CD4-positive, alpha-beta T cell treated with Interferon alpha-2 for 1 hour (primary cell): ENCODE results near the gene PANK2.
"Not testable (repeated sequence)": the region's sequence is repeated elsewhere in the genome, so short reads cannot be mapped to it uniquely, and the experiment has no call there.

Experiments used
- DNase-seq, 2 donors: peaks; one replicate each; pipeline ENCODE4 v3.0.0-alpha.2; 2020 to 2022

Gene PANK2

DNA sequence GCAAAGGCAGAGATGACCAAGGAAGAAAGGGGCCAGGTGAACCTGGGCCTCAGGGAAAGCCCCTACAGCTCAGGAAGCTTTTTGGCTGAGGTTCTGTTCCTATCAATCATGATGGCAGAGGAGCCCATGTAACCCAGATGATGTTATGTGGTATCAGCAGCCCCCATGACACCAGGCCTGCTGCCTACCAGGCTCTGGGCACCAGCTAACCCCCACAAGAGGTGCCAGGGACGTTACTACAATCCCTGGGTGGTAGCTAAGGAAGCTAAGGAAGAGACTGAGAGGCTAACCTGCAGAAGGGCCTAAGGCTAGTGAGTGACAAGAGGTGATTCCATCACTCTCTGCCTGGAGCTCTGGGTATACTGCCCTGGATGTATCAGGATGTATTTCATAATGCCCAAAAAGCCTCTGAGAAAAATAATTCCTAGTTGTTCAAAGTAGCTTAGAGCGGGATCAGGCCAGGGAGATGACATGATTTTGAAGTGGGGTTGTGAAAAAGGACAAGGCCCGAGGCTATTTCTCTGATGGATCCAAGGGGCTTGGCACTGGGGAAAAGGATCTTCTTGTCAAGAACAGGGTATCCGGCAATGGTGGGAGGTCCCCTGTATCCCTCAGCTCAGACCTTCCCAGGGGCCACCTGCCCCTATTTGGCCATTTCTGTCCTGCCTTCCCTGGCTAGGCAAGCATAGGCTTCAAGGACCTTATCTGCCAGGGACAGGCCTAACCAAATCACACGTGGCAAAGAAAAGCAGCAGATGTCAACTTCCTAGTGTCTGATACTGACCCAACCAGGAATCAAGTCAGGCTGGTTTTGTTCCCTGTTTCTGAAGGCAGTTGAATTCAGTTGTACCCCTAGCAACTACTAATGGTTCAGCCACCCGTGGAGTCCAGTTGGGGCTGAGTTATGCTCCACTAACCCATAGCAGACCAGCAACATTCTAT lies 41.3 kb downstream of the PANK2 start:
- DNase-seq, result no peak

DNA sequence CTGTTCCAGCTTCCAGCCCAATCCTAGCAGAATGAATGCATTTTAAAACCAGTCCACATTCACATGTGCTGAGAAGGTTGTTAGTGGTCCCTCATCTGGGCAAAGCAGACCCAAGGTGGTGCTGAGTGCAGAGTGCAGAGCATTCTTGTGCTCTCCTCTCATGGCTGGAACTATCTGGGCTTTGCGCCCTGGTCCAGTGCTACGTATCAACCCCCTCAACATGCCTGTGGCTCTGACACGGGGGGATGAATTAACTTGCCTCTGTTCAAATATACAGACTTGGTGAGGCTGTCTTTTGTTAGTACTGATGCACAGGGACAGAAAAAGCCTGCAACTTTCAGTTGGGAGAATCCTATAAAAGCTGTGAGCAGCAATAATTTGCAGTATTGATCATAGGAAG lies 42.5 kb downstream of the PANK2 start:
- no peak for DNase-seq

DNA sequence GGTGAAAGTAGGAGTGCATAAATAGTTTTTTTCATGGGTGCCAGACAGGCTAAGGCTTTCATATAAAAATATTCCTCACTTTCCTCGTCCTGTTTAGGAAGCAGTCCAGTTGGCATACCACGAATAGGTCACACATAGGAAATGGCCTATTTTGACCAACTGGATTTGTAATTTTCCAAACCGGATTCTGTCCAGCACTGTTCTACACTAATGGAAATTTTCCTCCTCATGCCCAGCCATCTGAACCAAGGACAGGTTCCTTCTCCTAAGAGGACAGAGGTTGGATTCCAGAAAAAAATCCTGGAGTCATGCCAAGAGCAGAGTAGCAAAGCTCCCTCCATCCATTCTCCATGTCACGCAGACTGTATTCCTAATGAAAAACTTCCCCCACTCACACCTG lies 43.1 kb downstream of the PANK2 start:
- no peak for DNase-seq

DNA sequence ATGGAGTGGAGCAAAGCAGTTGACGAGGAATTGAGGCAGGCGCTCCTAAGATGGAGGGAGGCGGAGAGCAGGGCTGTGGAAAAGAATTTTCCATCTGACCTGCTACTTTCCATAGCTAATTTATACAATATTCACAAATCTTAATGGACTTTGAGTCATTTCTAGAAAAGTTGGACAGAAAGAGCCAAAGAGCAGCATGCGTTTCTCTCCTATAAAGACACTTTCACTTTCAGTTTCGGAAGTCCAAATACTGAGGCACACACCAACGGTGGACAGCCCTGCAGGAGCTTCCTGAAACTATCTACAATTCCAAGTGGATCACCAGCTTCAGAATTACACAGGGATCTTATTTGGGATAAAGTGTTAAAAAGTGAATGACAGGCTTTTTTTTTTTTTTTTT lies 43.5 kb downstream of the PANK2 start:
- DNase-seq, result peak in 1 of 2 donors; percentile 41

DNA sequence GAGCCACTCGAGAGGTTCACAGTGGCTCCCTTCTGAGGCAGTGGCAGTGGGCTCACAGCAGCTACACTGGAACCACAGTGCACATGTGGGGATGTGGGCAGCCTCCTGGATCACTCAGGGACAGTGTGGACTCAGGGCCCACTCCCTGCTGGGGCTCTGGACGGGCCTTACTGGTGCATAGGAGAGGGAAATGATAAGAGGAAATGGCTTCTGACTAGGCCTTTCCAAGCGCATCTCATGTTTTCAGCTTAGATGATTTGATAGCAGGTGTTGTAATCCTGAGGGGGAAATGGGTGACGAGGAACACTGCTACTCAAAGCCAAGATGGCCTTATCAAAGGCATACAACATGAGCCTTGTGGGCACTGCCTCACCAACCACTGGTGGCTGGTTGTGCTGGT lies 44.0 kb downstream of the PANK2 start:
- DNase-seq, result no peak

DNA sequence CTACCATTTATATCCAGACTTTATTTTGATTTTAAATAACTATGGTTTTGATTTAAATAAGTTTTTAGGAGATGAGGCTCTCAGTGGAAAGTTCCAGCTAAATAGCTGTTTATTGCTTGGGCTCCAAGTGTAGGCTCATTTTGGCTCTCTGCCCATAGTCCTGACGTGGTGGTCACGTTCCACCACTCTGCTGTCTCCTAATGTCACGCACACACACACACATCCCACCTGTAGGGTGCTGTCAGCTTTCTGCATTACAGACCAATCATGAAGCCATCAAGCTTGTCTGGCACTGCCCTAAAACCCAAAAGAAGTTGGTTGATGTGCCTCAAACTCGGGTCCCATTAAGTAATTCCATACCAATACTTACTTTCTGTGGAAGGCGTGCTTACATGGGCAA lies 45.4 kb downstream of the PANK2 start:
- no peak for DNase-seq

DNA sequence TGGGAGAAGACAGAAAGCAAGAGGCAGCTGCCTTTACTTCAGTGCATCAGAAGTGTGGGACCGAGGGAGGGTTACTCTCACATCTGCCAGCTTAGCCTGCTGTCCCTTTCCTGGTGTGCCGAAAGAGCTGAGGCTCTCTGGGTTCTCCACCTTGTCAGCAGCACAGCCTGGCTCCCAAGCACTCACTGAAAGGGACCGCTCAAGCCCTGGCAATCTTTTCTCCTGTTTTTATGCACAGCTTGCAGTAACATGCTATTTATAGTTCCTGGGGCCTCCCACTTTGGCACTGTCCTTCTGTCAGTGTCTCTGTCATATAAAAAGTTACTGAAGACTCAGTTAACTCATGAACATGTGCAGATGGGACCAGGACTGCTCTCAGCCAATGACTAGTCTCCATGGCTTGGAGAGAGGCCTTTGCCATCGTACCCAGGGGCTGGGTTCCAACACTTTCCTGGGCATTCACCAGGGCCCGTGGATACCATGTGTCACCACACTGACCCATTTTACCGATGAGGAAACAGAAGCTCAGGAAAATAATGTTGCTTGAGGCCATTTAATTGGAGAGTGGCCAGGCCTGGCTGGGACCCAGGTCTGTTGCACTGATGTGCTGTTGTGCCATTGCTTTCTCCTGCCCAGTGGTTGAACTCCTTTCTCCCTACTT lies 46.2 kb downstream of the PANK2 start:
- DNase-seq, result no peak

DNA sequence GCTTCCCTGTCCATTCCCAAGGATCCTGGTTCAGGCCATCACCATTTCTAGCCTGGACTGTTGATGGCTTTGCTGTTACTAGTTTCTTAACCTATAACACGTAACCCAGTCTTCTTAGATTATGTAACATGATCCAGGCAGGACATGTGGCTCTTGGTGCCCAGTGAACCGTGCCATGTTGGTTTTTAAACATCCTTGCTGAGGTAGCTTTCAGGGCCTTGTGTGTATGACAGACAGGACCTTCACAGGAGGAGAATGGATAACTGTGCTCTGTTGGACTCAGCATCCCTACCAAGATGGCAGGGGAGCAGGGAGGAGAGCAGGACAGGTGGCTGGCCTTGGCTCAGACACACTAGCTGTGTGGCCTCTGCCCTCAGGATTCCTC lies 46.8 kb downstream of the PANK2 start:
- DNase-seq, result no peak

DNA sequence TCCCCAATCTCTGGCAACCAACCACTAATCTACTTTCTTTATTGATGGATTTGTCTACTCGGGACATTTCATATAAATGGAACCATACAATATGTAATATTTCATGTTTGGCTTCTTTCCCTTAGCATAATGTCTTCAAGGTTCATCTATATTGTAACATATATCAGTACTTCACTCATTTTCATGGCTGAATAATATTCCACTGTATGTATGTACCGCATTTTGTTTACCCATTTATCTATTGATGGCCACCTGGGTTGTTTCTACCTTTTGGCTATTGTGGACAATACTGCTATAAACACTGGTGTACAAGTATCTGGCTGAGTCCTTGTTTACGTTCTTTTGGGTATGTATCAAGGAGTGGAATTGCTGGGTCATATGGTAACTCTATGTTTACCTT lies 48.4 kb downstream of the PANK2 start:
- DNase-seq, result no peak

DNA sequence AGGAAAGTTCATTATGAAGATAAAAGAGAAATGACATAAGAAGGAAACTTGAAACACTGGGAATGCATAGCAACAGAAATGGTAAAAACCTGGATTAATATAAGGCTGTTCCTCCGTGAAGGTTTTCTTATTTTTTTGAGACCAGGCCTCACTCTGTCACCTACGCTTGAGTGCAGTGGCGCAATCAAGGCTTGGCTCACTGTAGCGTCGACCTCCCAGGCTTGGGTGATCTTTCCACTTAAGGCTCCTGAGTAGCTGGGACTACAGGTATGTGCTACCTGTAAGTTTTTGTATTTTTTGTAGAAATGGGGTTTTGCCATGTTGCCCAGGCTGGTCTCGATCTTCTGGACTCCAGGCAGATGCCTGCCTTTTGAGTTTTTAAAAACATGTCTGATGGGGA lies 51.7 kb downstream of the PANK2 start:
- no peak for DNase-seq

DNA sequence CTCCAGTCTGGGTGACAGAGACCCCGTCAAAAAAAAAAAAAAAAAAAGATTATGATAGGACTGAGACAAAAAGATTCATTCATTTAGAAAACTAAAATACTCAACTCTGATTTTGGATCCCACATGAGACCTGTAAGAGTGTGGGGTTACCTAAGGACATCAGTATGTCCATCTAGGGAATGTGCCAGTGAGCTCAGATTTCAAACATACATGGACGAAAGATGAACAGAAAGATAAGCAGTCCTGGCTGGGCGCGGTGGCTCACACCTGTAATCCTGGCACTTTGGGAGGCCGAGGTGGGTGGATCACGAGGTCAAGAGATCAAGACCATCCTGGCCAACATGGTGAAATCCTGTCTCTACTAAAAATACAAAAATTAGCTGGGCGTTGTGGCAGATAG lies 57.5 kb downstream of the PANK2 start:
- not testable (repeated sequence) for DNase-seq

DNA sequence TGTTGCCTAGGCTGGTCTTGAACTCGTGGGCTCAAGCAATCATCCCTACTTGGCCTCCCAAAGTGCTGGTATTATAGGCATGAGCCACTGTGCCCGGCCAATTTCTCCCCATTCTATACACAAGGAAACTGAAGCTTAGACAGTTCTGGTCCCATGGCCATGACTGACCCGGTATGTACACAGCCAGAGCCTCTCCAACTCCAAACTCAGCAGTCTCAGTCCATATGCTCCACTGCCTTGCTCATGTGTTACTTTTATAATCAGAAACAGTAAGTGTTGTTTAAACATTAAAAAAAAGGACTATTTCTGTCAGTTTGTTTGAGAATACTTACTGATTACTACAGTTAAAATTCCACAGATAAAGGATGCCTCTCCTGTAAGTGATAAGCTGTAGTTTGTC lies 75.5 kb downstream of the PANK2 start:
- no peak for DNase-seq

DNA sequence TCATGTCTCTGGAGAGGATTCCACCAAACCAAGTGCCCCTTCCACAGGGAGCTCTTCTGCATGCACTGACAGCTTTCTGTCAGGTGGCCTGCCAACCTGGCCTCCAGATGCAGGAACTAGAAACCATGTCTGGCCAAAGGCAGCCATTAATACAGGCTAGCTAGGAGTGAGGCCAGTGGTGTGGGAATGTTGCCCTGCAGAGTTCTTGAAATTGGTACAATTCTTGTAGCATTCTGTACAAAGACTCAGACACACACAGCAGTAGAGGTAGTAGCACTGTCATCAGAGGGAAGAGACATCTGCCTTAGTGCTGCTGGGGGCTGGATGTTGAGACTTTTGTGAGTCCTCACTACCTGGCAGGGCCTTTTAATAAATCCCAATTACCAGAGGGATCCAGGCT lies 77.4 kb downstream of the PANK2 start:
- no peak for DNase-seq

DNA sequence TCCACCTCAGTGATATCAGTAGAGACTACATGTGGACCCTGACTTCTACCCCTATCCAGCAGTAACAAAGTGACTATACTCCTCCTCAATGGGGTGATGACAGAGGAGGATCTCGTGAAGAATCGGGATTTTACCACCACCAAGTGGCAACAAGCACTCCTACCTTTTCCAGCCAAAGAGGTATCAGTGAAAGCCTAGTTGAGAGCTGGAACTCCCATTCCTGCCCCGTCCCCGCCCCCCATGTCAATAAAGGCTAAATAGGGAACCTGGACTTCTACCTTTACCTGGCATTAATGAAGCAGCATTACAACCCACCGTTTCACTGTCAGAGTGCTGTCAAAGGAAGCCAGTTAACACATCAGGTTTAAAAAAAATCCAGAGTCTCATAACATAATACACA lies 80.8 kb downstream of the PANK2 start:
- DNase-seq, result no peak

DNA sequence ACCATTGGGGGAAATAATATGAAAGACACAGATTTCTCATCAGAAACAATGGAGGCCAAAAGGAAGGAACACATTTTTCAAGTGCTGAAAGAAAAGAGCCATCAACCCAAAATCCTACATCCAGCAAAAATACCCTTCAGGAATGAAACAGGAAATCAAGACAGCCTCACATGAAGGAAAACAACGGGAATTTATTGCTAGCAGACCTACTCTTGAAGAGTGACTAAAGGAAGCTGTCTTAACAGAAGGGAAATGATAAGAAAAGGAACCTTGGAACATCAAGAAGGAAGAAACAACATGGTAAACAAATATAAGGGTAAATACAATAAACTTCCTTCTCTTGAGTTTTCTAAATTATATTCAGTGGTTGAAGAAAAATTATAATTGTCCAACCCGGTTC lies 82.0 kb downstream of the PANK2 start:
- no peak for DNase-seq

DNA sequence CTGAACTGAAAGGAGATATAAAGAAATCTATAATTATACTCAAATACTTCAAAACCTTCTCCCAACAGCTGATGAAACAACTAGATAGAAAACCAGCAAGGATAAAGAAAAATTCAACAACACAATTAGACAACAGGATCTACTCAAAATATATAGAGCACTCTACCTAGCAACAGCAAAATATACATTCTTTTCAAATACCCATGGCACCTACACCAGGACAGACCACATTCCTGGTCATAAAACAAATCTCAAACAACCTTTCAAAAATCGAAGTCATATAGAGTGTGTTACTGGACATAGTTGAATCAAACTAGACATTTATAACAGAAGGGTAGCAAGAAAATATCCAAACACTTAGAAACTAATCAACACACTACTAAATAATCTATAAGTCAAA lies 83.0 kb downstream of the PANK2 start:
- no peak for DNase-seq

DNA sequence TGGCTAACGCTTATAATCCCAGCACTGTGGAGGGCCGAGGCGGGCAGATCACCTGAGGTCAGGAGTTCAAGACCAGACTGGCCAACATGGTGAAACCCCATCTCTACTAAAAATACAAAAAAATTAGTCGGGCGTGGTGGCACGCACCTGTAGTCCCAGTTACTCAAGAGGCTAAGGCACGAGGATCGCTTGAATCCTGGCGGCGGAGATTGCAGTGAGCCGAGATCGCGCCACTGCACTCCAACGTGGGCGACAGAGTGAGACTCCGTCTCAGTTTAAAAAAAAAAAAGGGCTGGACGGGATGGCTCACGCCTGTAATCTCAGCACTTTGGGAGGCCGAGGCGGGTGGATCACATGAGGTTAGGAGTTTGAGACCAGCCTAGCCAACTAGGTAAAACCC lies 83.4 kb downstream of the PANK2 start:
- not testable (repeated sequence) for DNase-seq

DNA sequence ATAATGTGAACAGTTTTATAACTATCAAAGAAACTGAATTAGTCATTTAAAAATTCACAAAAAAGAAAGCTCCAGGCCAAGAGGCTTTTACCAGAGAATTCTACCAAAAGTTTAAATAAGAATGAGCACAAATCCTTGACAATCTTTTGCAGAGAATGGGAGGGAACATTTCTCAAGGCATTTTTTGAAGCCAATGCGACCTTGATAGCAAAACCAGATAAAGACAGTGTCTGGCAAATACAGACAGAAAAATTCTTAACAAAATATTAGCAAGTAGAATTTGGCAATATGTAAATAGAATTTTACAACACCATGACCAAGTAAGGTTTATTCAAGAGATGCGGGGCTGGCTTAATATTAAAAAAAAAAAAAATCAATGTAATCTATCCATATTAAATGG lies 84.5 kb downstream of the PANK2 start:
- no peak for DNase-seq

DNA sequence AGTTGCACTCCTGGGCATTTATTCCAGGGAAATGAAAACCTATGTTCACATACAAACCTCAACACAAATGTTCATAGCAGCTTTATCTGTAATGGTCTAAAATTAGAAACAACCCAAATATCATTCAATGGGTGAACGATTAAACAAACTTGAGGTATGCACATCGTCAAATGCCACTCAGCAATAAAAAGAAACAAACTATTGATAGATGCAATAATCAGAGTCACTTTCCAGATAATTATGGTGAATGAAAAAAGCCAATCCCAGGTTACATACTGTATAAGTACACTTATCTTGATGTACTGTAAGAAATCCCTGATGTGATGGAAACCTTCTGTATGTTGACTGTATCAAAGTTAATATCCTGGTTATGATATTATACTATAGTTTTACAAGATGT lies 87.3 kb downstream of the PANK2 start:
- DNase-seq, result no peak
